OCI-LY1 (cell line): ENCODE data around the gene JADE1.

Experiments used
- EZH2 ChIP-seq: fragments of 200-600 bp; sonication (generic), shearing (Covaris generic); IDR thresholded peaks from 2 replicates; pipeline ENCODE4 v1.8.0; 2017; ENCODE audit warnings: borderline replicate concordance, mixed run types, mild to moderate bottlenecking, antibody characterized with exemption, low read length, moderate library complexity, mixed read lengths
- TF ChIP-seq, protein P1 (sequence below): fragments of 200-600 bp; sonication (generic), shearing (Covaris generic); IDR thresholded peaks from 2 replicates; pipeline ENCODE4 v1.5.1; 2017; ENCODE audit warnings: mild to moderate bottlenecking, antibody characterized with exemption, low read length, moderate library complexity, mixed read lengths

DNA sequence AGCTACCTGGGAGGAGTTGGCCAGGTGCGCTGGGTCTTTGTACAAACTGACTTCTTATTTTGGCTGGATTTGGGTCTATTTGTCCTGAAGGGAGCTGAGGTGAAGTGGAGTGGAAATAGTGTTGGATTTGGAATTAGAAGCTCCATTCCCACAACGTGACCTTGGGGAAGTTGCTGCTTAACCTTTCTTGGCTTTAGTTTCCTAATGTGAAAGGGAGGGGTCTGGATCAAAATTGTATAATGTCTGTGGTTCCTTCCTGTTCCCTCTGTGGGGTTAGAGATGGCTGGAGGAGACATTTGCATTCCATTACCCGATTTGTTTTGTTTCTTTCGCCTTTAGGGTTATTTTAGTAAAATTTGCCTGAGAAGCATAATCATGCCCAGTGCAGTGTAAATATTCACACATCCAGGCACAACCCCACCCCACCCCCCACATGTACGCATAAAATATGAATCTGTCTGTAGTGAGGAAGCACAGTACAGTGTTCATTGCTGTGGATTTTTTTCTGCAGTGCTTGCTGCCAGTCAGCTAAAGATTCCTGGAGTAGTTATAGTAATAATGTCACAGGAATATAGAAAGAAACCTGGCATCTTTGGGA lies 21.5 kb downstream of the JADE1 start:
- TF ChIP-seq, protein P1, sequence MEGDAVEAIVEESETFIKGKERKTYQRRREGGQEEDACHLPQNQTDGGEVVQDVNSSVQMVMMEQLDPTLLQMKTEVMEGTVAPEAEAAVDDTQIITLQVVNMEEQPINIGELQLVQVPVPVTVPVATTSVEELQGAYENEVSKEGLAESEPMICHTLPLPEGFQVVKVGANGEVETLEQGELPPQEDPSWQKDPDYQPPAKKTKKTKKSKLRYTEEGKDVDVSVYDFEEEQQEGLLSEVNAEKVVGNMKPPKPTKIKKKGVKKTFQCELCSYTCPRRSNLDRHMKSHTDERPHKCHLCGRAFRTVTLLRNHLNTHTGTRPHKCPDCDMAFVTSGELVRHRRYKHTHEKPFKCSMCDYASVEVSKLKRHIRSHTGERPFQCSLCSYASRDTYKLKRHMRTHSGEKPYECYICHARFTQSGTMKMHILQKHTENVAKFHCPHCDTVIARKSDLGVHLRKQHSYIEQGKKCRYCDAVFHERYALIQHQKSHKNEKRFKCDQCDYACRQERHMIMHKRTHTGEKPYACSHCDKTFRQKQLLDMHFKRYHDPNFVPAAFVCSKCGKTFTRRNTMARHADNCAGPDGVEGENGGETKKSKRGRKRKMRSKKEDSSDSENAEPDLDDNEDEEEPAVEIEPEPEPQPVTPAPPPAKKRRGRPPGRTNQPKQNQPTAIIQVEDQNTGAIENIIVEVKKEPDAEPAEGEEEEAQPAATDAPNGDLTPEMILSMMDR: no peak
- TF ChIP-seq EZH2: no peak
